ENCODE results near the gene C4BPA. TPM values are rescaled to one million over a fixed set of nuclear protein-coding genes. Genes with fewer than 3 reads are reported as not detected.

Gene C4BPA
- total RNA-seq, 1 donor from 2014 or later, result 3.6 TPM

GRCh38 chr1:207181847-207182246, 77.8 kb downstream of the C4BPA start:
- no peak for DNase-seq (ENCODE audit: low spot score)

- DNase-seq (ENCODE audit: low spot score), result no peak
Observed at GRCh38 chr1:207186503-207186902, 82.5 kb downstream of the C4BPA start.

GRCh38 chr1:207188901-207189300, 84.9 kb downstream of the C4BPA start:
- no peak for DNase-seq (ENCODE audit: low spot score)

- DNase-seq (ENCODE audit: low spot score), result no peak
Observed at GRCh38 chr1:207191061-207191460, 87.0 kb downstream of the C4BPA start.

- no peak for DNase-seq (ENCODE audit: low spot score)
Observed at GRCh38 chr1:207191776-207192175, 87.7 kb downstream of the C4BPA start.

GRCh38 chr1:207194197-207194596, 90.2 kb downstream of the C4BPA start:
- DNase-seq (ENCODE audit: low spot score), result no peak

Other genes starting within 250 kb of the C4BPA start
- gene IL20, start 238.6 kb upstream of the C4BPA start, total RNA-seq (ENCODE audit: insufficient read depth, low replicate concordance), result 2.2 TPM
- gene IL24, start 206.8 kb upstream of the C4BPA start, total RNA-seq (ENCODE audit: insufficient read depth, low replicate concordance), result not detected
- not detected for gene FCMR, start 182.3 kb upstream of the C4BPA start, total RNA-seq (ENCODE audit: insufficient read depth, low replicate concordance)
- 5.8 TPM for gene PIGR, start 157.8 kb upstream of the C4BPA start, total RNA-seq (ENCODE audit: insufficient read depth, low replicate concordance)
- 2.2 TPM for gene FCAMR, start 133.8 kb upstream of the C4BPA start, total RNA-seq (ENCODE audit: insufficient read depth, low replicate concordance)
- gene C1orf116, start 71.5 kb upstream of the C4BPA start, total RNA-seq (ENCODE audit: insufficient read depth, low replicate concordance), result 2.2 TPM
- 24.6 TPM for gene YOD1, start 53.0 kb upstream of the C4BPA start, total RNA-seq (ENCODE audit: insufficient read depth, low replicate concordance)
- gene PFKFB2, start 51.0 kb upstream of the C4BPA start, total RNA-seq (ENCODE audit: insufficient read depth, low replicate concordance), result 7.2 TPM
- gene C4BPB, start 15.4 kb upstream of the C4BPA start, total RNA-seq (ENCODE audit: insufficient read depth, low replicate concordance), result 2.9 TPM
- 52.5 TPM for gene CD55, start 217.4 kb downstream of the C4BPA start, total RNA-seq (ENCODE audit: insufficient read depth, low replicate concordance)